GM12878 (cell line): Measurements from ENCODE around the gene TESK2. TPM values are rescaled to one million over a fixed set of nuclear protein-coding genes. Genes with fewer than 3 reads are reported as not detected.
"Not testable (repeated sequence)": the region's sequence is repeated elsewhere in the genome, so short reads cannot be mapped to it uniquely, and the experiment has no call there.

Source experiments
- ATAC-seq: fragments of 200-7000 bp; cut with Tn5 transposase; 3 replicates; pipeline ENCODE4 v1.9.1; 2020; ENCODE audit warnings: mild to moderate bottlenecking, moderate library complexity
- BruUV-seq: library from RNA; stranded (reverse); fragments of 400-500 nt; replicated peaks from 2 replicates; lab custom pipeline; 2021; lab: Mats Ljungman, UMichigan
- CTCF ChIA-PET: fragments of 300-600 bp; sonication (Branson Sonifier 250); formaldehyde crosslinking; extraction: SDS; loops from one replicate; lab custom pipeline; 2021; ENCODE audit warnings: inconsistent platforms; lab: Yijun Ruan, JAX
- POLR2A ChIA-PET: fragments of 350-600 bp; formaldehyde crosslinking; extraction: SDS; loops from one replicate; lab custom pipeline; 2021; ENCODE audit warnings: inconsistent platforms; lab: Charles Lee
- RAD21 ChIA-PET: fragments of 300-600 bp; sonication (Branson Sonifier 250); formaldehyde crosslinking; loops from one replicate; lab custom pipeline; 2023; ENCODE audit warnings: antibody characterized with exemption; ENCODE audit not compliant: unreplicated experiment; lab: Charles Lee
- SMC1A ChIA-PET: fragments of 300-600 bp; sonication (Branson Sonifier 250); formaldehyde crosslinking; loops from one replicate; lab custom pipeline; 2023; ENCODE audit not compliant: unreplicated experiment, uncharacterized antibody; lab: Charles Lee
- DNase-seq: peaks from one replicate; pipeline ENCODE4 v3.0.0-alpha.2; 2011; ENCODE audit warnings: low read depth, low spot score
- FAIRE-seq: peaks from 3 replicates; lab custom pipeline; 2011; peaks lifted over from hg19 to GRCh38; lab: Jason Lieb, UNC
- H2AFZ ChIP-seq: 2 replicates; pipeline ENCODE4 v1.6.0; 2011; ENCODE audit warnings: low read depth, low read length, control low read depth; ENCODE audit not compliant: control insufficient read depth
- H3K27ac ChIP-seq: 2 replicates; pipeline ENCODE4 v1.5.1; 2011; ENCODE audit warnings: control low read depth; ENCODE audit not compliant: control insufficient read depth, insufficient read depth
- H3K27me3 ChIP-seq, 2 experiments: replicated peaks in 1 of 2; 2 replicates each; pipeline versions ENCODE4 v1.6.0 to v1.6.1; 2011; ENCODE audit warnings: low read length in 1 of 2; ENCODE audit not compliant: control insufficient read depth in 2 of 2, insufficient read depth in 2 of 2
- H3K36me3 ChIP-seq, 2 experiments: 2 replicates each; pipeline ENCODE4 v1.5.1; 2011; ENCODE audit warnings: low read length in 1 of 2; ENCODE audit not compliant: control insufficient read depth in 2 of 2, insufficient read depth in 2 of 2
- H3K4me1 ChIP-seq: 2 replicates; pipeline ENCODE4 v1.6.1; 2011; ENCODE audit warnings: mild to moderate bottlenecking, low read length, moderate library complexity, mixed read lengths; ENCODE audit not compliant: control insufficient read depth, insufficient read depth
- H3K4me2 ChIP-seq: 2 replicates; pipeline ENCODE4 v1.6.0; 2011; ENCODE audit warnings: control low read depth; ENCODE audit not compliant: control insufficient read depth, insufficient read depth
- H3K4me3 ChIP-seq: fragments of 200-600 bp; sonication (generic); 2 replicates; pipeline ENCODE4 v1.5.1; 2016
- H3K79me2 ChIP-seq: 2 replicates; pipeline ENCODE4 v1.6.0; 2011; ENCODE audit warnings: low read length; ENCODE audit not compliant: control insufficient read depth, insufficient read depth
- H3K9ac ChIP-seq: 2 replicates; pipeline ENCODE4 v1.8.0; 2011; ENCODE audit warnings: low read length, control low read depth, mixed read lengths; ENCODE audit not compliant: control insufficient read depth, insufficient read depth
- H3K9me3 ChIP-seq: replicated peaks from 3 replicates; pipeline ENCODE4 v1.5.1; 2011; ENCODE audit warnings: mild to moderate bottlenecking, low read length; ENCODE audit not compliant: control insufficient read depth, insufficient read depth
- H4K20me1 ChIP-seq: 2 replicates; pipeline ENCODE4 v1.6.0; 2011; ENCODE audit not compliant: control insufficient read depth, insufficient read depth
- CHD2 ChIP-seq: IDR thresholded peaks from 2 replicates; pipeline ENCODE4 v1.6.1; 2011; ENCODE audit warnings: low read depth, low read length, improper control_type of control experiment, borderline replicate concordance
- E2F8 ChIP-seq: fragments of 450-650 bp; IDR thresholded peaks from 2 replicates; pipeline ENCODE4 v1.6.1; 2018; ENCODE audit warnings: mild to moderate bottlenecking, low read depth, moderate library complexity; ENCODE audit not compliant: partially characterized antibody
- LARP7 ChIP-seq: fragments of 450-650 bp; IDR thresholded peaks from 2 replicates; pipeline ENCODE4 v1.6.1; 2017; ENCODE audit warnings: mild to moderate bottlenecking
- MTA3 ChIP-seq: IDR thresholded peaks from 2 replicates; pipeline ENCODE4 v1.6.1; 2012; ENCODE audit warnings: low read length, inconsistent platforms, borderline replicate concordance
- NKRF ChIP-seq: fragments of 450-650 bp; conservative IDR thresholded peaks from 2 replicates; pipeline ENCODE4 v1.6.1; 2017; ENCODE audit warnings: mild to moderate bottlenecking, moderate library complexity
- NR2F1 ChIP-seq: fragments of 450-650 bp; conservative IDR thresholded peaks from 2 replicates; pipeline ENCODE4 v1.6.1; 2017; ENCODE audit warnings: mild to moderate bottlenecking
- PAX8 ChIP-seq: fragments of 450-650 bp; IDR thresholded peaks from 2 replicates; pipeline ENCODE4 v1.6.1; 2017; ENCODE audit warnings: mild to moderate bottlenecking, moderate library complexity
- TCF12 ChIP-seq: IDR thresholded peaks from 2 replicates; pipeline ENCODE4 v1.6.1; 2011; ENCODE audit warnings: low read depth, mild to moderate bottlenecking, low read length
- TCF3 ChIP-seq: IDR thresholded peaks from 2 replicates; pipeline ENCODE4 v1.6.1; 2012; ENCODE audit warnings: low read depth, mild to moderate bottlenecking, low read length, borderline replicate concordance; ENCODE audit not compliant: insufficient read depth
- WRNIP1 ChIP-seq: IDR thresholded peaks from 2 replicates; pipeline ENCODE4 v1.6.1; 2011; ENCODE audit warnings: low read depth, low read length, improper control_type of control experiment, borderline replicate concordance
- WGBS: methylation state at CpG from one replicate; pipeline ENCODE4 v1.1.6; 2016; ENCODE audit warnings: low lambda C conversion rate; ENCODE audit not compliant: insufficient replicate concordance, insufficient coverage; ENCODE audit errors: missing lambda C conversion rate; 5-methylcytosine and 5-hydroxymethylcytosine counted together
- in situ Hi-C: fragments of 300-500 bp; cut with MboI; formaldehyde crosslinking; loops from 9 replicates; pipeline ENCODE4 v1.14.3; 2018; ENCODE audit warnings: mixed read lengths
- intact Hi-C: fragments of 100-400 bp; cut with micrococcal nuclease; formaldehyde crosslinking; loops from one replicate; pipeline ENCODE4 v1.14.2; 2022; ENCODE audit not compliant: unreplicated experiment
- polyA plus RNA-seq, 11 experiments: library from polyadenylated mRNA; depleted of rRNA in 4 of 11; unstranded in 6 of 11; stranded (reverse) in 5 of 11; fragments of >200 nt; fragmentation: Nextera tagmentation in 4 of 11; fragmentation: Illumina TruSeq in 1 of 11; extraction: Ambion mirVana in 4 of 11; extraction: Trizol in 1 of 11; gene quantifications; 1 replicate in 1 of 11; 2 replicates in 10 of 11; pipeline versions ENCODE4 v1.2.1 to v1.2.3, GENCODE V29; 2011 to 2016; ENCODE audit warnings: inconsistent platforms in 2 of 11, missing spikeins in 2 of 11, low read depth in 1 of 11
- total RNA-seq, 4 experiments: library from RNA; depleted of rRNA in 3 of 4; stranded (reverse); fragments of >200 nt in 3 of 4; fragmentation: Illumina TruSeq in 1 of 4; extraction: Trizol in 1 of 4; gene quantifications; 2 replicates each; pipeline versions ENCODE4 v1.2.1 to v1.2.3, GENCODE V29; 2013 to 2021

TESK2 gene
- total and polyA plus RNA-seq, 10 of the 15 experiments (the other 5 are each of a cell fraction or from before 2014, with no cell fraction given) = 2.2 to 10.0 (median 5.7) TPM

GRCh38 chr1:45519774-45520173 is 28.8 kb upstream of the TESK2 start:
- ChIA-PET POLR2A (interaction anchor here (0.7 to 9.5 kb wide), 10 partner anchors 24 to 189 kb away, joined by 3 to 118 read pairs (median 10); partner anchors contain the start of gene AKR1A1), SMC1A (interaction anchor here (1.3 to 6.5 kb wide), 8 partner anchors 19 to 61 kb away, joined by 3 to 80 read pairs (median 22); partner anchors contain the start of genes AKR1A1, CCDC163 and MMACHC), RAD21 (interaction anchor here (1.2 to 5.5 kb wide), 5 partner anchors 19 to 63 kb away, joined by 3 to 42 read pairs (median 8); partner anchors contain the start of genes CCDC163 and MMACHC), CTCF (interaction anchor here (1.0 to 5.6 kb wide), 2 partner anchors 16 to 51 kb away, joined by 3 to 89 read pairs; no protein-coding TSS in a partner anchor)
- H3K9ac ChIP-seq, in situ Hi-C loops, BruUV-seq, H3K27ac ChIP-seq, ATAC-seq, DNase-seq, H2AFZ ChIP-seq, H3K27me3 ChIP-seq, H3K9me3 ChIP-seq, H3K4me1 ChIP-seq, H4K20me1 ChIP-seq, FAIRE-seq: not testable (repeated sequence)
- intact Hi-C loops = loop anchor here (2.0 to 10.0 kb wide), 3 partner anchors 51 to 365 kb away; partner anchors contain the start of gene NASP
- Histone ChIP-seq H3K4me3 (peak overlapping the region; percentile 66), H3K4me2 (peak overlapping the region; percentile 43), H3K79me2 (peaks cover 49% of the 10 kb centered on the region), H3K36me3 (peaks cover 6 to 22% of the 10 kb centered on the region in 2 experiments)
- 18% methylated on average over 14 of the region's 16 CpGs for WGBS
- 0 out of 2 replicates have a peak, but pooled peaks have one; percentile 28 for TF ChIP-seq LARP7

- no peaks in the 10 kb centered on the region for H3K27me3 ChIP-seq
- ChIA-PET POLR2A (interaction anchor here (0.6 to 9.5 kb wide), 14 partner anchors 14 to 162 kb away, joined by 3 to 105 read pairs (median 6); partner anchors contain the start of gene AKR1A1), SMC1A (interaction anchor here (0.7 to 6.5 kb wide), 13 partner anchors 18 to 179 kb away, joined by 3 to 80 read pairs (median 5); partner anchors contain the start of genes AKR1A1, CCDC163, MMACHC and MUTYH), CTCF (interaction anchor here (0.8 to 5.6 kb wide), 11 partner anchors 16 to 115 kb away, joined by 3 to 89 read pairs (median 4); partner anchors contain the start of gene NASP), RAD21 (interaction anchor here (0.8 to 5.5 kb wide), 8 partner anchors 18 to 63 kb away, joined by 3 to 42 read pairs (median 6); partner anchors contain the start of genes AKR1A1, CCDC163 and MMACHC)
- in situ Hi-C loops (no loop called here), intact Hi-C loops (loop anchor here (10.0 kb wide), 1 partner anchor 366 kb away; no protein-coding TSS in a partner anchor)
- DNase-seq (no peak), FAIRE-seq (no peak), ATAC-seq (no peak)
- H4K20me1 ChIP-seq = no peaks in the 10 kb centered on the region
- H3K4me2 ChIP-seq = peak overlapping the region; percentile 43
- peaks cover 10% of the 10 kb centered on the region; the same call in 1 of the 2 replicates for H3K4me1 ChIP-seq
- 0% methylated on average over 1 of the region's 1 CpG for WGBS
- no peak overlapping the region; the same call in 1 of the 2 replicates for H3K9ac ChIP-seq
- peaks cover 49% of the 10 kb centered on the region for H3K79me2 ChIP-seq
- H3K4me3 ChIP-seq = peak overlapping the region; percentile 66
- BruUV-seq = TSS peak; percentile 61
- no peaks in the 10 kb centered on the region for H3K9me3 ChIP-seq
- H3K36me3 ChIP-seq = peaks cover 9 to 26% of the 10 kb centered on the region in 2 experiments
- H2AFZ ChIP-seq = no peak overlapping the region
- peak overlapping the region; percentile 1; the same call in 1 of the 2 replicates for H3K27ac ChIP-seq
- TF ChIP-seq E2F8 (no peak), WRNIP1 (no peak), NR2F1 (peak; percentile 27; the same call in 1 of the 2 replicates), PAX8 (no peak), TCF3 (peak; percentile 67; the same call in 1 of the 2 replicates), NKRF (0 out of 2 replicates have a peak, but pooled peaks have one; percentile 36), TCF12 (peak; percentile 78), CHD2 (0 out of 2 replicates have a peak, but pooled peaks have one; percentile 28), MTA3 (0 out of 2 replicates have a peak, but pooled peaks have one; percentile 34)
Observed at GRCh38 chr1:45518910-45519309, 27.9 kb upstream of the TESK2 start.
